ENCODE results near the gene JAM3.
"Not testable (repeated sequence)": the region's sequence is repeated elsewhere in the genome, so short reads cannot be mapped to it uniquely, and the experiment has no call there.

JAM3 gene

DNA sequence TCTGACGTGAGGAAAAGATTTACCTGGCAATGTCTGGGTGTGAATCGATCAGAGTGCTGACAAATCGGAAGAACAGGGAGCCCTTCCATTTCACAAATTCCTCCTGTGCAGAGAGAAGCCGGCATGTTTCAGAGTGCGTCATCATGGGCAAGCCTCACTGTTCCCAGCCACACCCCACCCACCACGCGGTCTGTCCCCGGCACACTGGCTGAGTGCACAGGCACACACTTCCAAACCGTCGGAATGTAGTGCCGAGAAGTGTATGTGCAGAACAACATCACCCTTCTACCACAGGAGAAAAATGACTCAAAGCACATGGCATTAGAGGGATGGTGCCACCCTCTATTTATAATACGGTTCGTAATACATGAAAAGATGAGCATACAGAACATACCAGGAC, 107.4 kb downstream of the JAM3 start:
- no peak overlapping the region for H3K27ac ChIP-seq
- TF ChIP-seq, protein P1, sequence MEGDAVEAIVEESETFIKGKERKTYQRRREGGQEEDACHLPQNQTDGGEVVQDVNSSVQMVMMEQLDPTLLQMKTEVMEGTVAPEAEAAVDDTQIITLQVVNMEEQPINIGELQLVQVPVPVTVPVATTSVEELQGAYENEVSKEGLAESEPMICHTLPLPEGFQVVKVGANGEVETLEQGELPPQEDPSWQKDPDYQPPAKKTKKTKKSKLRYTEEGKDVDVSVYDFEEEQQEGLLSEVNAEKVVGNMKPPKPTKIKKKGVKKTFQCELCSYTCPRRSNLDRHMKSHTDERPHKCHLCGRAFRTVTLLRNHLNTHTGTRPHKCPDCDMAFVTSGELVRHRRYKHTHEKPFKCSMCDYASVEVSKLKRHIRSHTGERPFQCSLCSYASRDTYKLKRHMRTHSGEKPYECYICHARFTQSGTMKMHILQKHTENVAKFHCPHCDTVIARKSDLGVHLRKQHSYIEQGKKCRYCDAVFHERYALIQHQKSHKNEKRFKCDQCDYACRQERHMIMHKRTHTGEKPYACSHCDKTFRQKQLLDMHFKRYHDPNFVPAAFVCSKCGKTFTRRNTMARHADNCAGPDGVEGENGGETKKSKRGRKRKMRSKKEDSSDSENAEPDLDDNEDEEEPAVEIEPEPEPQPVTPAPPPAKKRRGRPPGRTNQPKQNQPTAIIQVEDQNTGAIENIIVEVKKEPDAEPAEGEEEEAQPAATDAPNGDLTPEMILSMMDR (conservative IDR thresholded peaks at IDR 0.05), result no peak
- no peak for TF ChIP-seq ZFX (IDR thresholded peaks at IDR 0.05)

DNA sequence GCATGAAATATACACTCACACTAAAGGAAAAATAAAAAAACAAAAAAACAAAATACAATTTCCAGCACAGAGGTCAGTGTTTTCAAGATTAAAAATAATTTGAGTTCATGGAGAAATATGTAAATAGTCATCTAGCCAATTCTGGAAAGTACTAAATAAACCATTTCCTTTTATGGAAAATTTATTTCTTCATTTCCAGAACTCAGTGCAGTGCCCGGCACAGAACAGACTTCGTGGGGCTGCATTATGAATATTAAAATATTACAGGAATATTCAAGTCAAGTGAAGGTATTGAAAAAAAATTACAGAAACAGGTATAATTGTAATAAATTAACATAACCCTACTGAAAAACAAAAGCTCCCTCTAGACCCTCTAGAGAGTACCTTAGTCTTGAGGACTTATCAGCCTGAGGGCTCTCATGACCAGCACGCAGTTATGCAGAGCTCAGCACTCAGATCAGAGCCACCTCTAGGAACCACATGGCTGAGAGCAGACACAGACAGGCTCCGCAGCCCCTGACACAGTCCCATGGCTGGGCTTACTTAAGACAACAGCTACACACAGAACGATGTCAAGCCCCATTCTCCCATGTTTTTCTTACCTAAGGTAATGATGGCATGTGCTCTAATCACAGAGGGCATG, 109.3 kb downstream of the JAM3 start:
- H3K27ac ChIP-seq, result no peak overlapping the region
- TF ChIP-seq ZFX (IDR thresholded peaks at IDR 0.05), result no peak
- TF ChIP-seq, protein P1 (conservative IDR thresholded peaks at IDR 0.05), result no peak

DNA sequence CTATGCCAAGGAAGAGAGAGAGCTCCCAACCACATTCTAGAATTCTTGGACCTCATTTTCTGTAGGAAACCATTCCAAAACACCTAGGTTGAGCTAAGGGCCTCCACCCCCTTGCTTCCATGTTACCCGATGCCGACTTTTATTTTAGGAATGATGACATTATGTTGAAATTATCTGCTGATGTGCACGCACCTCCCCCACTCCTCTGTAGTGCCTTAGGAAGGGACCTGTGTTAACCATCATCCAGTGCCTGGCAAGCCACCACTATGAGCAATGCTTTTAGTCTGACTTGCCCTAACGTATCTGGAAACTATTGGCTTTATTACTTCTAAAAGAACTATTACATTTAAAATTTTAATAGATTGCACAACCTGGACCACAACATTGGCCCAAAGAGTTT, 112.8 kb downstream of the JAM3 start:
- TF ChIP-seq ZFX (IDR thresholded peaks at IDR 0.05), result no peak
- TF ChIP-seq, protein P1 (conservative IDR thresholded peaks at IDR 0.05), result no peak
- H3K27ac ChIP-seq, result no peak overlapping the region

DNA sequence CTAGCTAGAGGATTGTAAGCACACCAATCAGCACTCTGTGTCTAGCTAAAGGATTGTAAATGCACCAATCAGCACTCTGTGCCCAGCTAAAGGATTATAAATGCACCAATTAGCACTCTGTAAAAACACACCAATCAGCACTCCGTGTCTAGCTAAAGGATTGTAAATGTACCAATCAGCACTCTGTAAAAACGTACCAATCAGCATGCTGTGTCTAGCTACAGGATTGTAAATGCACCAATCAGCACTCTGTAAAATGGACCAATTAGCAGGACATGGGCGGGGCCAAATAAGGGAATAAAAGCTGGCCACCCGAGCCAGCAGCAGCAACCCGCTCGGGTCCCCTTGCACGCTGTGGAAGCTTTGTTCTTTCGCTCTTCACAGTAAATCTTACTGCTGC, 119.2 kb downstream of the JAM3 start:
- not testable (repeated sequence) for H3K27ac ChIP-seq

DNA sequence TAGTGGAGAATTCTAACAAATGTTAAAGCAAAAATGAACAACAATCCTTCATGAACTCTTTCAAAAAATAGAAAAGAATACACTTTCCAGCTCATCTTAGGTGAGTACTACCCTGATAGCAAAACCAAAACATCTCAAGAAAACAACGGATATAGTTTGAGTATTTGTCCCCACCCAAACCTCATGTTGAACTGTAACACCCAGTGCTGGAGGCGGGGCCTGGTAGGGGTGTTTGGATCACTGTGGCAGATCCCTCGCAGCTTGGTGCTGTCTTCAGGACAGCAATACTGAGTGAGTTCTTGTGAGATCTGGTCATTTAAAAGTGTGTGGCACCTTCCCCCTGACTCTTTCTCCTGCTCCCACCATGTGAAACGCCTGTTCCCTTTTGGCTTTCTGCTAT, 127.9 kb downstream of the JAM3 start:
- H3K27ac ChIP-seq, result no peak overlapping the region
- TF ChIP-seq, protein P1 (conservative IDR thresholded peaks at IDR 0.05), result no peak
- no peak for TF ChIP-seq ZFX (IDR thresholded peaks at IDR 0.05)

DNA sequence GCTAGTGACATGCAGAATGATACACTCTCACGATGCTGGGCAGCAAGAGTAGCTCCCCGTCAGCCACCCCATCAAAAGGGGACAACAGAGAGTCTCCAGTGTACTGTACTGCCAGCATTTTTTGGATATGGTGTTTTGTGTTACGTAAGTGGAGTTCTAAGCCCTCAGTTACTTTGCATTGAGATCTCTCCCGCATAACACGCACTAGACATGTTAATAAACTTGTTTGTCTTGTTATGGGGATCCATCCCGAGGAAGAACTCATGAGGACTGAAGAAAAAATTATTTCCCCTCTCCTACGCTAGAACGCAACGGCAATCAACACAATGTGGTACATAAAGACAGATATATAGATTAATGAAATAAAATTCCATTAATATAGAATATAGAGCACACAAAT, 130.7 kb downstream of the JAM3 start:
- no peak overlapping the region for H3K27ac ChIP-seq
- no peak for TF ChIP-seq ZFX (IDR thresholded peaks at IDR 0.05)
- TF ChIP-seq, protein P1 (conservative IDR thresholded peaks at IDR 0.05), result no peak

DNA sequence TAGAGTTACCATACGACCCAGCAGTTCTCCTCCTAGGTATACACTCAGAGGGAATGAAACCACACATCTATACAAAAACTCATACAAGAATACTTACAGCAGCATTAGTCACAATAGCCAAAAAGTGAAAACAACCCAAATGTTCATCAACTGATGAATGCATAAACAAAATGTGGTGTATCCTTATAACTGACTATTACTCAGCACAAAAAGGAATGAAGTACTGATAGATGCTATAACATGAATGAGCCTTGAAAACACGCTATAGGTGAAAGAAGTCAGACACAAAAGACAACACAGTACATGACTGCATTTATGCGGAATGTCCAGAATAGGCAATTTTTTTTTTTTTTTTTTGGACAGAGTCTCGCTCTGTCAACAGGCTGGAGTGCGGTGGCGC, 131.8 kb downstream of the JAM3 start:
- no peak overlapping the region for H3K27ac ChIP-seq
- TF ChIP-seq ZFX (IDR thresholded peaks at IDR 0.05), result no peak
- TF ChIP-seq, protein P1 (conservative IDR thresholded peaks at IDR 0.05), result no peak

Measured in C4-2B (cell line).